ENCODE measurements around the gene SLC6A12.

SLC6A12 gene

DNA sequence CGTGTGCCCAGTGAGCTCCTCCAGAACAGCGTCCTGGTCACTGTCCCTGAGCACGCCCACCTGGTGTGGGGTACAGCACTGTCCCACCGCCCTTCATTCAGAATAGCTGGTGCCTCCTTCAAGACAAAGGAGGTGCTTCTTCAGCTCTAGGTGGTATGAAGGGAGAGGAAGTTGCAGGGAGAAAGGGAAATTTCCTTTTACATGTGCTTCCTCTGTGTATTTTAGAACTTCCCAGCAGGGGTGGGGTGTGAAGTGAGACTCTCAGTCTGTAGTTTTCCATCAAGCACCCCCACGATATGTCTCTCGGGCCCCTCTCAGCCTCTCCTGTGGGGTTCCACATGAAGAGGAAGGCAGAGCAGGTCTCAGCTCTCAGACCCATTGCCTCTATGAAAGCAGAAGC lies 1.2 kb upstream of the SLC6A12 start:
- no peak for DNase-seq
- TF ChIP-seq POLR2A (IDR thresholded peaks at IDR 0.05; ENCODE audit: low read length) (no peak), GATA1 (IDR thresholded peaks at IDR 0.05; ENCODE audit: low read depth, low read length) (no peak)

DNA sequence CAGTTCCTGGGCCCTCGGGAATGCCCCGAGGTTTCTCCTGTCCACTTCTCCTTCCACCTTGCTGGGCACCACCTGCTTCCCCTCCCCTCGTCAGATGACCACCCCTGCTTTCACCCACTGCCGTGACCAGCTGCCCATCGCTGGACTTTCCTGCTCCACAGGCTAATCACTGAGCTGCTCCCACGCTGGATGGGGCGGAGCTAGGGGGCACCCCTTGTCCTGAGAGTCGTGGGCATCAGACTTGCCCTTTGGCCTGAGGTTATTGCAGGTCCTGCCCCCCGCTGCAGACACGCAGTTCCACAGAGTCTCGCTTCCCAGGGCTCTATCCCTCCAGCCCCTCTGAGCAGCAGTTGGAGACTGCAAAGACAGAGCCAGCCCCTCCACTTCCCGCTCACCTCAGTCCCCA lies 427 bp downstream of the SLC6A12 start:
- no peak for DNase-seq
- TF ChIP-seq POLR2A (IDR thresholded peaks at IDR 0.05; ENCODE audit: low read length), result no peak
- no peak for TF ChIP-seq GATA1 (IDR thresholded peaks at IDR 0.05; ENCODE audit: low read depth, low read length)

DNA sequence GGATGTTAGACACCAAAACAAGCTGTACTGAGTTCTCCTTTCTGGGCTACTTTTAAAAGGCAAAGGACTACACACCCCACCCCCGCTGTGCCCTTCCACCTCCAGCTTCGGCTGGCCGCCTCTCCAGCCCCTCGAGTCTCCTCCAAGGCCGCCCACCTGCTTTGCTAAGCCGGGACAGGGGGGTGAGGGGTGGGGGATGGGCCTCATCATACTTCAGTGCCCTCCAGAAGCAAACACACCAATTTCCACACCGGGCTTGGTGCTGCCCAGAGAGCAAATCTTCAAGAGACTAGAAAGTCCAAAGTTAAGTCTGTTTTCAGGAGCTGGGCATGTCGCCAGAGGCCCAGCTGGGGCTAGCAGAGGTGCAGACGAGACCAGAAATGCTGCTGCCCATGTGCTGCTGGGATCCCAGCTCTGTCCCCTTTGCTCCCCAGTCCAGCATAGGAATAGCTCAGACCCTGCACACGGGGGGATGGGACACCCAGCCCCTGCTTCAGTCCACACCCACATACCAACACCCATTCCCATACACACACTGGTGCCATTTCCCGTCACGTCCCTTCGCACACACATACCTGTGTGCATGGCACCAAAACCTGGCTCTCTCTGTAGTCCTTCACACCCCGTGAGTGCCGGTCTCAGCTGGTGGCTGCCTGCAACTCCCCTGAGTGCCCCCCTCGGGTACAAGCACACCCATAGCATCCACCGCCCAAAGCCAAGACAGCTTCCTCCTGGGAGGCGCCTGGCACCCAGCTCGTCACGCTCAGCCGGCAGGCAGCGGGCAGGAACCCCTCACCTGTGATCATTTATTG lies 1.0 kb downstream of the SLC6A12 start:
- TF ChIP-seq GATA1 (IDR thresholded peaks at IDR 0.05; ENCODE audit: low read depth, low read length), result no peak
- no peak for TF ChIP-seq POLR2A (IDR thresholded peaks at IDR 0.05; ENCODE audit: low read length)
- DNase-seq, result no peak

DNA sequence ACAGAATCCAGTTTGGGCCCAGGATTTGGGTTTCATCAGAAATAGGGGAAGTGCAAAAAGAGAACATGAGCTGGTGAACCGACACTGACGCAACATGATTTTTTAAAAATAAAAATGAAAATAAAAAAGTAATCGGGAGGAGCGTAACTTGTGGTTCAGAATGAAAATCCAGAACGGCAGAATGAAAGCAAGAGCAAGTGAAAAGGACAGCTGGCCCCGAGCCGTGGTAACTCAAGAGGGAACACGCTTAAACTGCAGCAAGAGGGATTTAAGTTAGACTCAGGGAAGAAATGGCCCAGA lies 1.6 kb downstream of the SLC6A12 start:
- DNase-seq, result no peak
- TF ChIP-seq GATA1 (IDR thresholded peaks at IDR 0.05; ENCODE audit: low read depth, low read length), result no peak
- no peak for TF ChIP-seq POLR2A (IDR thresholded peaks at IDR 0.05; ENCODE audit: low read length)

DNA sequence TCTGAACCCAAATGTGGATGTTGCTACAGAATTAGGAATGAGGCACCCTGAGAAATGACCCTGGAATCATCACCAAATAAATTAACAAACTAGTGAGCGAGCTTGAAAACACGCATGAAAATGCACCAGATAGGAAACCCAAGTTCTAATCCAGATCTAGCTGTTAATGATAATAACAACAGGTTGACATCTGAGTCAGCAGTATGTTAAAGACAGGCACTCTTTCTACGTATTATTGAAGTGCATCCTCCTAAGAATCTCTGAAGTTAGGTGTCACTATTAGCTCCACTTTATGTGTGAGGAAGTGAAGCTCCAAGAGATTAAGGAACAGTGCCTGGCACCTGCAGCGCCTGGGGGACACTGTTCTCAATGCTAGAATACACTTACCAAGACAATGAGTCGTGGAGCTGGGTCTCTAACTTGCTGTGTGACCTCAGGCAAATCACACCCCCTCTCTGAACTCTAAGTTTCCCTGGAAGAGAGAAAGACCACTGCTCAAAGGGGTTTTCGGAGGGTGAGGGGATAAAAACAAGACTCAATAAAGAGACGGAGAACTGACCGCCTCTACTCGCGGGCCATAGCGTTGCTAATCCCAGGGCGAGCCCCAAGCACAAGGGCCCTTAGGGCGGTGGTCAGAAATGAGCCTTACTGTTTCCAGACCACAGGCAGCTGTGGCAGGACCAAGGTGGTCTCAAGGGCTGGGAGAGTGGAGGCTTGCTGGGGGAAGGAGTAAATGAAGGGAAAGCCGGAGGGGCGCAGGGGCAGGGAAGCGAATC lies 2.1 kb downstream of the SLC6A12 start:
- DNase-seq, result no peak
- no peak for TF ChIP-seq POLR2A (IDR thresholded peaks at IDR 0.05; ENCODE audit: low read length)

DNA sequence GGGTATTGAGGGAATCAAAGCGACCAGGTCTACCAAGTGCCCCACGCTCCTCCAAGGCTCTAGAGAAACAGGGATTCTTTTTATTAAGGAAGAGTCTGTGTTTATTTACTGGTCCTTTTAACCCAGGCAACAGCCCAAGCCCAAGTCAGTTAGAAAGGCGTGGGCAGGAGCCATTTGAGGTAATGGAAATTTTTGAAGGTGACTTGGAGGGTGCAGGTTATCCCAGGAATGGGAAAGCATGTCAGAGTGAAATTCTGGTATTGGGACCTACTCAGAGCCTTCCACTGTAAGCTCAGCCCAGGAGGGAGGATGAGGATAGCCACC lies 2.9 kb downstream of the SLC6A12 start:
- TF ChIP-seq POLR2A (IDR thresholded peaks at IDR 0.05; ENCODE audit: low read length) (no peak), GATA1 (IDR thresholded peaks at IDR 0.05; ENCODE audit: low read depth, low read length) (no peak)
- DNase-seq, result no peak

DNA sequence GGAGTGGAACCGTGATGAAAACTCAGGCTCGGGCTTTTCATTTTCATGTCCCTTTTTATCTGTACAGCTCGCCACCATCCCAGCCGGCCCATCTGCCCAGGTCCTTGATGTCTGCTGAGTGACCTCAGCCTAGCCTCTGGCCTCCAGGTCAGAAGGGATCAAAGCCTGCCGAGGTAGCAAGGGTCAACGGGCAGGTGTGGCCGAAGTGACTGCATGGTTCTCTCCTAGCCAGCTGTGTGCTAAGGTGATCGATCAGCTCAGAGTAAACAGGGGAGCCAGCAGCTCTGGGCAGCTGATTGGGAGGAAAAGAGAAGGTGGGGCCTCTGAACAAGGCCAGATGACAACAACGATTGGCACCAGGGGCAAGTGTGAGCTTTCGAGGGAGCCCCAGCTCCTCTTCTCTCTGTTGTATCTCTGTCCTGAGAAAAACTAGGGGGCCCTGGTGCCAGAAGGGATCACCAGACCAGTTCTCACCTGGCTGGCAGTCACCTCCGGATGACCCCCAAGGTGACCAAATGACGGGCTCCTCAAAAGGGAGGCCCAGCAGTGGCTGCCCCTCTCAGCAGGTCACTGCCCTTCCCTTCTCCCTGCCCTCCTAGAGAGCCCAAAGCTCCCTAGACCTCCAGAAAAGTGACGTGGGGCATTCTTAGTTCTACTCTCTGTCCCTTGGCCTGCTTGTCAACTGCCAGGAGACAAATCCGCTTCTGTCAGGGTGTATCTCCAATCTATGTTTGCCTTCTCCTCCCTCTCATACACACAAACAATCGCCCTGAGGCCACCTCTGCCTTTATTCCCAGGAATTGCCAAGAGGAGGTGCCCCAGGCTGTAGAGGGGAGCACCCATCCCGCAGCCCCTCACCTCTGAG lies 3.4 kb downstream of the SLC6A12 start:
- DNase-seq, result no peak
- TF ChIP-seq GATA1 (IDR thresholded peaks at IDR 0.05; ENCODE audit: low read depth, low read length) (no peak), POLR2A (IDR thresholded peaks at IDR 0.05; ENCODE audit: low read length) (no peak)

DNA sequence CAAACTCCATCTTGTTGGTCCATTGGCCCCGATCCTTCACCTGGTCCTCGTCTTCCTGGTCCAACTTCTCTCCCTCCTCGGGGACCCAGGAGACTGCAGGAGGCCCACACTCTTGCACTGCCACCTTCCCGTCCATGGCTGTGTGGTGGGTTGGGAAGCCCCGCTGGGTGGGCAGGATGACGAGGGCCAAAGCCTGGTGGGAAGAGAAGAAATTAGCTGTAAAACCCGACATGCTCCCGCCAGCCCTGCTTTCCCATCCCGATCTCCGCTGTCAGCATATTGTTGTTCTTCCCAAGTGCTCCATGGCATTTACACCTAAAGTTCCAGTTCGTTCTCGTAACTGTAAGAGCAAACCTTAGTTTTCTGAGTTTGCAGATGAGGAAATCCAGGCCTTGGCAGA lies 4.1 kb downstream of the SLC6A12 start:
- TF ChIP-seq GATA1 (IDR thresholded peaks at IDR 0.05; ENCODE audit: low read depth, low read length) (no peak), POLR2A (IDR thresholded peaks at IDR 0.05; ENCODE audit: low read length) (no peak)
- DNase-seq, result no peak

DNA sequence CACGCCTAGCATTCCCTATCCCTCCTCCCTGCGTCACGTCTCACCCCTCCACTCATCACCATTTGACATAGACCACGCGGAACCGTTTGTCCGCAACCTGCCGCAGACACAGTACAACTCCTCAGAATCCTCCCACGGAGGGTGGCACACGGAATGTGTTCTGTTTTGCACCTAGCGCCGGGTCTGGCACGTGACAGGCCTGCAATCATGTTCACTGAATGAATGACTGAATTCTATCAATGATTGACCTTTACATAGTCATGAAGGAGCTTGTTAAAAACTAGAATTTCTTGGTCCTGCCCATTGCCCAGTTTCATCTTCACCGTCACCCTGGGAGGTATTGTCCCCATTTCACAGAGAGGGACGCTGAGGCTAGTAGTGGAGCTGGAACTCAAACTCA lies 4.7 kb downstream of the SLC6A12 start:
- TF ChIP-seq POLR2A (IDR thresholded peaks at IDR 0.05; ENCODE audit: low read length) (no peak), GATA1 (IDR thresholded peaks at IDR 0.05; ENCODE audit: low read depth, low read length) (no peak)
- DNase-seq, result no peak

DNA sequence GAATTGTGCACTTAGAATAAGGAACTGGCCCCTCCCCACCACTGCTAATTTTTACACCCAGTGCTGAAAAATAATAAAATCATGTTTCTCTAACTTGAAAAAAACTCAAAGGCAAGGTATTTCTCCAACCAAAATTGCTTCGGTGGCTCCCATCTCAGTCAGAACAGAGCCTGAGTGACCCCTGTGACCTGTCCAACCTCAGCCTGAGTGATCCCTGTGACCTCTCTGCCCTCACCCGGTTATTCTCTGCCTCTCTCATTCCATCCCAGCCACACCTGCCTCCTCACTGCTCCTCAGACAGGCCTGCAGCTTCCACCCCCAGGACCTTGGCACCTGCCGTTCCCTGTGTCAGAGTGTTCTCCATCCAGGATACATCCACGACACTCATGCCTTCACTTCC lies 5.1 kb downstream of the SLC6A12 start:
- TF ChIP-seq POLR2A (IDR thresholded peaks at IDR 0.05; ENCODE audit: low read length) (no peak), GATA1 (IDR thresholded peaks at IDR 0.05; ENCODE audit: low read depth, low read length) (no peak)
- no peak for DNase-seq

DNA sequence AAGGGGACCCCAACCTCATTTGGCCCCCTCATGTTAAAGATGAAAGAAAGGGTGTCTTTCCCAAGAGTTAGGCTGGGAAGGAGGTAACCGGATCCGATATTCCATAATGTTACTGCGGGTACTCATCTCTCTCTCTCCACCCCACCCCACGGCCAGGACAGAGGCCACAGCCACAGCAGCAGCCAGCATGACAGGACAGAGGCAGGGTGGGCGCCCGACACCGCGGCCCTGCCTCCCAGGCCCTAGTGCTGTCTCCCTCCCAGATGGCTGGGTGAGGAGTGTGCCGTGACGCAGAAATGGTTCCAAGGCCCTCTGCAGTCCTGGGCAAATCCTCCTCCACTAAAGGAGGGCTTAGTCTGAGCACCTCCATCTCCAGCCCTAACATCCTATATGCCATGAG lies 6.2 kb downstream of the SLC6A12 start:
- TF ChIP-seq POLR2A (IDR thresholded peaks at IDR 0.05; ENCODE audit: low read length), result no peak
- TF ChIP-seq GATA1 (IDR thresholded peaks at IDR 0.05; ENCODE audit: low read depth, low read length), result no peak

DNA sequence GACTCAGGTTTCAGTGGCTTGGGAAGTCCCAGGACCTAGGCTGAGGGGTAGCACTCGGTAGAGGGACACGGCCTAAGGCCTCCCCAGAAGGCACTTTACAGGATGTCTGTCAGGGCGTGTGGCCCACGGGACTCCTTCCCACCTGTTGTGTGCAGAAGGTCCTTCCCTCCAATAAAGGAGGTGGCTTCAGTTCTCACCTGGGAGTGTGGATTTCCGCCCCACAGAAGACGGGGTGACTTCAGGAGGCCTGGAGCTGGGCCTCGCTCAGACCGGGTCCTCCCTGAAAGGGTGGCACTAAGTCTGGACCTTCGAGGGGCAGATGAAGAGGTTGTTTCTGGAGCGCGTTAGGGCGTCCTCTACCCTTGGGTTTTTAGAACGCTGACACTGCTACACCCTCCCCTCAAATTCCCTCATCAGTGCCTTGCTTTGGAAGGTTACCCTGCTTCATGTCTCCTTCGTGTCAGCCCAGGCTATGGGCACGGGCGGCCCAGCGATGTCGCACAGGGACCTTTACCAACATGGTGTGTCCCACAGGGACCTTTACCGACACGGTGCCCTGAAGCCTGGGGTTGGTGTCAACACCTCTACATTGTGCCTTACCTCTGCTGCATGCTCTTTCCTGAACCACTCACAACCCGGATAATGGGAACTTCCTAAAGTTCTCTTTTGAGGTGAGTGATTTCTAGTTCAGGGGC lies 7.1 kb downstream of the SLC6A12 start:
- no peak for DNase-seq
- TF ChIP-seq GATA1 (IDR thresholded peaks at IDR 0.05; ENCODE audit: low read depth, low read length) (no peak), POLR2A (IDR thresholded peaks at IDR 0.05; ENCODE audit: low read length) (no peak)

More for the DNA sequence above, 6.2 kb downstream of the SLC6A12 start:
- no peak for DNase-seq

DNA sequence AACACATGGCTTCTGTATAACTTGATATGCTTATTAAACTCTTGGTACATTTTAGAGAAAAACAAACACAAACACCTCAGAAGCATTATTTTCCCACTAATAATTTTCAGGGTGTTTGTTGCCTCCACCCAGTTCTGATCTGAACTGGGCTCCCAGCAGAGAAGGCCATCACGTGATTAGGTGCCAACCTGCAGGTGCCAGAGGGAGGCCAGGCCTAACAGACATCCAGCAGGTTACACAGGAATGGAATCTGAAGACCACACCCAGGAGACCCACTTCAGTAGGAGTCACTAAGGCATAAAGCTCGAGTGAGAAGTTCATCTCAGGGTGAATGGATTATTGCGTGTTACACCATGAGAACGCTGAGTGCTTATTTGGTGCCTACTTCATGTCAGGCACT lies 8.9 kb downstream of the SLC6A12 start:
- no peak for TF ChIP-seq POLR2A (IDR thresholded peaks at IDR 0.05; ENCODE audit: low read length)
- no peak for TF ChIP-seq GATA1 (IDR thresholded peaks at IDR 0.05; ENCODE audit: low read depth, low read length)
- no peak for DNase-seq

DNA sequence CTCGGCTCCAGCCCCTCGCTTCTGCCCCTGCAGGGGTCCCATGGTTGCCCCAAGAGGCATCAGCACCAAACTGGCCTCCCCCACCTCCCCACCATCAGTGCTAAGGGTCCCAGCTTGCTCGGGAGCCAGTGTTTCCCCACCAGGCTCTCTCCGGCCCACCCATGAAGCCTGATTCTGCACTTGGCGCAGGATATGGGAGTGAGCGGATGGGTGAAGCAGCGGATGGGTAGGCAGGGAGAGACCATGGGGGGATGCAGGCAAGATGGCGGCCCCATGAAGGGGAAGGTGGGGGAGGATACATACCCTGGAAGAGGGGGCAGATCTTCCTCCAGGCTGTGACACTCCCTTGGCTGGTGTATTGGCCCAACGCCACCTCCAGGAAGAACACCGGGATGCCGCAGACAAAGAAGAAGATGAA lies 9.7 kb downstream of the SLC6A12 start:
- no peak for TF ChIP-seq POLR2A (IDR thresholded peaks at IDR 0.05; ENCODE audit: low read length)
- TF ChIP-seq GATA1 (IDR thresholded peaks at IDR 0.05; ENCODE audit: low read depth, low read length), result no peak
- DNase-seq, result no peak
